Stomach (tissue), 4 donors: Measurements from ENCODE around the gene SP4.

ENCODE experiments used
- CTCF ChIP-seq, 7 experiments: fragments of 450-650 bp in 4 of 7; fragments of 200-600 bp in 3 of 7; sonication (generic) in 3 of 7; IDR thresholded peaks; one replicate each; pipeline ENCODE4 v1.5.1; 2016 to 2019; ENCODE audit warnings: antibody characterized with exemption in 7 of 7, control low read depth in 2 of 7, mild to moderate bottlenecking in 1 of 7
- EP300 ChIP-seq: sonication (generic); formaldehyde crosslinking; IDR thresholded peaks from one replicate; pipeline ENCODE4 v1.6.1; 2017; ENCODE audit warnings: antibody characterized with exemption
- POLR2A ChIP-seq, 4 donors: fragments of 450-650 bp; IDR thresholded peaks; one replicate each; pipeline ENCODE4 v1.6.1; 2016; ENCODE audit warnings: antibody characterized with exemption in 4 of 4, control low read depth in 2 of 4, mild to moderate bottlenecking in 1 of 4, moderate library complexity in 1 of 4

GRCh38 chr7:21427871-21428658, at the start of gene SP4:
- TF ChIP-seq CTCF (IDR thresholded peaks at IDR 0.05) (no peak), POLR2A (IDR thresholded peaks at IDR 0.05) (no peak), EP300 (no peak)
